ENCODE data around the gene OXTR.

Gene OXTR

DNA sequence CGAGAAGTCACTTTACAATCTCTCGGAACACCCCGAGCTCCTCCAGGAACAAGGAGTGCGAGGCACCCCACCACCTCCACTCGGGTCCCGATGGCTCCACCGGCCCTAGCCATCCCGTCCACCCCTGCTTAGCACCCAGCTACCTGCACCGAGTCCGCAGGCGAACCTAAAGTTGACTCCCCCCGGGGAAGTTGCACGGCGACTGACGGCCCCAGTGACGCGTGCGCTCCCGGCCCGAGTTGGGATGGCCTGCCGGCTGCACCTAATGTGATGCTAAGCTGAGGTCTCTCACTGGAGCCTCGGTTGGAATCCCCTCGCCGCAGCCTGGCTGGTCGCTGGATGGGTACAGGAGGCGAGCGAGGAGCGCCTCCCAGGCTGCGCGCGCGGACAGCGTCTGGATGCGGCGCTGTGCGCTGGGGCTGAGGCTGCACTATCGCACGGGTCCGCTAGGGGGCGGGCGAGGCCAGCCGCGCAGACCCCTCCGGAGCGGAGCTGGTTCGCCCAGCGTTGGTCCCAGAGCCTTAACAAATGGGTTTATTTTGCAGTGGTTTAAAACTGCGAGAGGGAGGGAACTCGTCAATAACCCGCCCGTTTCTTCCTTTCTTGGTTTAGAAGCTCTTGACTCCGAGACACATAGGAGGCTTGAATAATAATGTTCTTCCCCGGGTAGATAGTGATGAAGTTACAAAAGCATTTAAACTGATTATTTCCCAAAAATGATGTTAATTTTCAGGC lies at the start of gene OXTR:
Gene OXTR, minus strand, starts transcription at position 526 of the 735 bp plus-strand sequence. CDS start 1,426 bp downstream, outside the sequence.
- in situ Hi-C loops (cut with MboI; ENCODE audit: low sequenced_read_pairs) = no loop called here

GRCh38 chr3:8817486-8817885 lies 48.1 kb upstream of the OXTR start:
- in situ Hi-C loops (cut with MboI; ENCODE audit: low sequenced_read_pairs) = no loop called here

- in situ Hi-C loops (cut with MboI; ENCODE audit: low sequenced_read_pairs) = no loop called here
Observed at GRCh38 chr3:8816106-8816505, 46.7 kb upstream of the OXTR start.

- in situ Hi-C loops (cut with MboI; ENCODE audit: low sequenced_read_pairs) = no loop called here
Observed at GRCh38 chr3:8813411-8813810, 44.0 kb upstream of the OXTR start.

- in situ Hi-C loops (cut with MboI; ENCODE audit: low sequenced_read_pairs) = no loop called here
Observed at GRCh38 chr3:8810561-8810960, 41.1 kb upstream of the OXTR start.

- in situ Hi-C loops (cut with MboI; ENCODE audit: low sequenced_read_pairs) = no loop called here
Observed at GRCh38 chr3:8805774-8806173, 36.4 kb upstream of the OXTR start.

DNA sequence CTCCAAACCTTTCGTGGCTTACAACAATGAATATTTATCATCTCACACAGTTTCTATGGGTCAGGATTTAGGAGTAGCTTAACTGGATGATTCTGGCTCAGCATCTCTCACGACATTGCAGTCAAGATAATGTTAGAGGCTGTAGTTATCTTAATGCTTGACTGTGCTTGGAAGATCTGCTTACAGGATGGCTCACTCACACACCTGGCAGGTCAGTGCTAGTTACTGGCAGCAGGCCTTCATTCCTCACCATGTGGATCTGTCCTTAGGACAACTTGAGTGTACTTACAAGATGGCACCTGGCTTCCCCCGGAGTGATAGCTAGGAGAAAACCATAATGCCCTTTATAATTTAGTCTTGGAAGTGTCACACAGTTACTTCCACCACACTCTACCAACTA lies 32.8 kb upstream of the OXTR start:
- in situ Hi-C loops (cut with MboI; ENCODE audit: low sequenced_read_pairs) = no loop called here

DNA sequence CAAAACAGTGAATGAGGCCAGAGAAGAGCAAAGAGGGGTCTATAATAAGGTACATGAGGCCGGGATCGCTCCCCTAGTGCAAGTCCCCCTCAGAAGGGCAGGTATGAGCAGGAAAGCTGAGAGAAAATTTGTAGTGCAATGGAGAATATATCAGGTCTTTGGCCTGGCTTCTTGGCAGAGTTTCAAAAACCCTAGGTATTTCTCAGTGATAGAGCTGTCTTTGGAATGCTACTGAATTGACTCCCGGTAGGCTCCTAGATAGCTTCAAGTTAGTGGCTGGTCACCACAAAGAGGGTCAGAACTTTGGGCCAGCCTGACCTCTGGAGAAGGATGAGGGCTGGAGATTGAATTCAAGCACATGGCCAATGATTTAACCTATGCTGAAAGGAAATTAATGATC lies 30.6 kb upstream of the OXTR start:
- in situ Hi-C loops (cut with MboI; ENCODE audit: low sequenced_read_pairs) = no loop called here

DNA sequence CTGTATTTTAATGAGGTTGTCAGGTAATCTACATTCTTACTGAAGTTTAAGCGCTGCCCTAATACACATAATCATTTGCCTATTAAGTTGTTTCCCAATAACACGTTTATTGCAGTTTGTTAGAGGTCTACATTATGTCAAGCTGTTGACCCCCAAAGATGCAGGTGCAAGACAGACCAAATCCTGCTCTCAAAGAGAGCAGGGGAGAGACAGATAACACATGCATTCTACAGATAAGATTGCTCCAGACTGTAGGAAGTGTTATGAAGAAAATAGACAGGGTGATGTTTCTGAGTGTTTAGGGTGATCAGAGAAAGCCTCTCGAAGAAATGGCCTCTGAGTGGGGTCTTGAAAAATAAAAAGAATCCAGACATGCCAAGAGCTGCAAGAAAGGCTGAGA lies 24.8 kb upstream of the OXTR start:
- in situ Hi-C loops (cut with MboI; ENCODE audit: low sequenced_read_pairs) = no loop called here

DNA sequence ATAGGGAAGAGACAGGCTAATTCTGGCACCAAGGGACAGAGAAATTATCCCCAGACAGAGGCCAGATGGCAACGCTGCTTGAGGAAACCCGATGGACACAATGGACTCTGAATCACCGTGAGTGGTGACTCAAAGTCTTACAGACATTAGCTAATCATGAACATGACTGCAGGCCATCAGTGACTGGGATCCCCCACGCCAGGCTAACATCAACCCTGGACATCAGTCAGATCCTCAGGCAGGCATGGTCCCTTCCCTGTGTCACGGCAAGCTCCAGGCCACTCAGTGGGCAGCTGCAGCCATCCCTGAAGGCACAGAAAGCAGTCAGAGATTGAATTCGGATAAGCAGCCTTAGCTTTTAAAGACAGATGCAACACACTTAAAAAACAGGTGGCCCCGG lies 23.8 kb upstream of the OXTR start:
- in situ Hi-C loops (cut with MboI; ENCODE audit: low sequenced_read_pairs) = no loop called here

DNA sequence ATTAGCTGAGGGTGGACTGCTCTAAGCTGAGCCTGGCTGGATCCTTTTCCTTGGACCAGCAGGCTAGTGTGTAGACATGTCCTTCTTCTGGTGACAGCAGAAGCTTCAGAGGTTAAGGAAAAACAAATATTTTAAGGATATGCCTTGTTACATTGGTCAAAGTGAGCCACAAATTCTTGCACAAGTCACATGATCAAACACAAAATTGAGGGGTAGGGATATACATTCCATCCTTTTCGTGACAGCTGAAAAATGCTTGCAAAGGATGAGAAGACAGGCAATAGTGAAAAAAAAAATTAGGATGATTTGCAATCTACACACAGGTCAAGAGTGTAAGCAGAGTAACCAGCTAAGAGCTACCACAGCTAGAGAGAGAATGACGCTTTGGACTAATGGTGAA lies 21.1 kb upstream of the OXTR start:
- in situ Hi-C loops (cut with MboI; ENCODE audit: low sequenced_read_pairs) = no loop called here

DNA sequence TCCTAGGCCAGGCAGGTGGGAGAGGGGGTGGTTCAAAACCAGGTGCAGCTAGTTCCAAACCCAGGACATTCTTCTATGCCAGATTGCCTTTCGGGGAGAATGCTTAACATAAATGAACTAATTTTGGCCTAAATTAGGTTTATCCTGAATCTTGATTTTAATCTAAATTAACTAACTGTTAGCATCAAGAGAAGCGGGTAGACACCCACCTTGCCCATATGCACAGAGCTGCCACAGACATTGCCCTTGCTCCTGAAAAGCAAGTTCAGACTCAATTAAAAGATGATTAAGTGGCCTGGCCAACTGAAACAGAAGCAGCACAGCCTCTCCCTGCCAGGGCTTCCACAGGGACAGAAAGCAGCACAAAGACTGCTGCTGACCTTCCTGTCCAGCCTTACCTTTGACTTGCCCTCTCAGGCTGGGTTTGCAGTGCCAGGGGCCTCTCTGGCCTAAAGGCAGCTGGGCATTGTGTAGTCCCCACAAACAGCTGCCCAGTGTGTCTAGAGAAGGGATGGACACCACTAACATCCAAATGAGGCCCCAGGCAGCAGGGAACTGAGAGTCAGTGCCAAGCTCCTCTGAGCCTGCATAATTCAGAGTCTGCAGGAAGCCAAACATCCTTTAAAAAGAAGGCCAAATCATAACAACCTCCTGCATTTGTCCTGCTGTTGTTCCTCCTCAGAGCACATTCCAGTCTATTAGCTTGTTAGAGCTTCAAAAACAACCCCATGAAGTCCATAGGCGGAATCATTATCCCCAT lies 15.4 kb upstream of the OXTR start:
- in situ Hi-C loops (cut with MboI; ENCODE audit: low sequenced_read_pairs) = no loop called here

DNA sequence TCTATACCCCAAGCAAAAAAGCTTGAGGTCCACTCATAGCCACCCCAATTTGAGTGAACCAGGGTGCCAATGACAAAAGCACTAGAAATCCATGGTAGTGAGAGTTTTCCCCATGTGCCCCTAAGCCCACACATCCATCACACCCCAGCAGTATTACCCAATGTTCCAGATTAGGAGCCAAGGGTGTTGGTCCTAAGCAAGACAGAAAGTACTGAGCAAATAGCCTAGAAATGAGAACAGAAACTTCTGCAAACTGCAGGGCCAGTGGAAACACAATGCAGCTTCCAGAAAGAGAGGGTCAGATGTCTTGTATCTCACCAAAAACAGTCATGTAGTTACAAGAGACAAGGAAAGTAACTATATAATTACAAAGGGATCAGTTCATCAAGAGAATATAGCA lies 10.9 kb upstream of the OXTR start:
- in situ Hi-C loops (cut with MboI; ENCODE audit: low sequenced_read_pairs) = no loop called here

- in situ Hi-C loops (cut with MboI; ENCODE audit: low sequenced_read_pairs) = no loop called here
Observed at GRCh38 chr3:8778475-8778874, 9.1 kb upstream of the OXTR start.

DNA sequence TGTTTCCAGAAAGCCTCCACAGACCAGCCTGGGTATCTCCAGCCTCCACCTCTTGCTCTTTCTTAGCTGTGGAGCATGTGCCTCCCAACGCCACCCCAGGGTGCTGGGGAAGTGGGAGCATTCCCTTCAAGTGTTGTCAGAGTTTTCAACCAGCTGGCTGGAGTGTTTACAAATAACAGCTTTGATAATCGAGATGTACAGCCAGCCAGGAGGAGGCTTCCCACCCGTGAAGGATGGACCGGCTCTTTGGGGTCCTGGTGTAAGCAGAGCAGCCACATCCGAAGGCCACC lies 8.5 kb upstream of the OXTR start:
- in situ Hi-C loops (cut with MboI; ENCODE audit: low sequenced_read_pairs) = no loop called here

DNA sequence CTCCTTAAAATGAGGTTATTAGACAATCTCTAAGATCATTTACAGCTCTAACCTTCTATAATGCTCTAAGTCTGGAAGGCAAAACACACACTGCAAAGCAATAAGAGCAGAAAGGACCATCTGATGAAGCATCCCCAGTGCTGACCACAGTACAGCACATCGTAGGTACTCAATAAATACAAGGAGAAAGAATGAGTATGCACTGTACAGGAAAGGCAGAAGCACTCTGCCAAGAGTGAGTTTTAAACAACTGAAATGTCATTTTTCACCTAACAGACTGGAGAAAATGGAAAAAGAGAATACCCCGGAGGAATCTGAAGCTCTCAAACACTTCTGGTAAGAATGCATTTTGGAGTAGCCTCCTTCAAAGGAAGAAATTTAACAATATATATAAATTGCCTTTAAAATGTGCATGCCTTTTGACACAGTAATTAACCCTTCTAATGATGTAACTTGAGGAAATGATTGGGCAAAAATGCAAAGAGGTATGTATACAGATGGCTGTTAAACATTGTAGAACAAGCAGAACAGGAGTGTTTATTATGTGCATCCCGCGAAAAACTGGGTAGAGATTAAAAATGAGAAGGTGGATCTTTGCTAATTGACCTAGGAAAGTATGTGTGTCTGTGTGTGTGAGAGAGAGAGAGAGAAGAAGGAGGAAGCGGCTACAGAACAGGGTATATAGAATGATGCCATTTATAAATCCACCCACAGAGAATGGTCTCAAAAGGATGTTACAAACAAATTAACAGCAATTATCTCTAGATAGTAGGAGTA lies 8.0 kb upstream of the OXTR start:
- in situ Hi-C loops (cut with MboI; ENCODE audit: low sequenced_read_pairs) = no loop called here

- in situ Hi-C loops (cut with MboI; ENCODE audit: low sequenced_read_pairs) = no loop called here
Observed at GRCh38 chr3:8776406-8776805, 7.0 kb upstream of the OXTR start.

GRCh38 chr3:8775602-8776001 lies 6.2 kb upstream of the OXTR start:
- in situ Hi-C loops (cut with MboI; ENCODE audit: low sequenced_read_pairs) = no loop called here

DNA sequence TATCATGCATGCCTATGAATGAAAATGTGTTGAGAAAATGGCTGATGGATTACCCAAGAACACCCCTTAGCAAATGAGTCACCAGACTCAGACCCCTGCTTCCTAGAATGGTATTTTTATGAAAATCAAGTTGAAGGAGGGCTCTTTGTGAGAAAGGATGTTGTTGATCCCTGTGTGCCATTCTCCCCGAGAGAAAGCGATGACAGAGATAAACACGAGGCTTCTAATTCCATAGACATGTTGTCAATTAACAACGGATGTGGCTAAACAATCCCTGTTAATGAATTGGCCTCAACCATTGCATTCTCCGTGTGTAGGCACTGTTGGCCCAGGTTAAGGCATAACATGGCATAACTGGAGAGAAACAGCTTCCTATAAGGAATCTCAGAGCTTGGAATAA lies 5.8 kb upstream of the OXTR start:
- in situ Hi-C loops (cut with MboI; ENCODE audit: low sequenced_read_pairs) = no loop called here

DNA sequence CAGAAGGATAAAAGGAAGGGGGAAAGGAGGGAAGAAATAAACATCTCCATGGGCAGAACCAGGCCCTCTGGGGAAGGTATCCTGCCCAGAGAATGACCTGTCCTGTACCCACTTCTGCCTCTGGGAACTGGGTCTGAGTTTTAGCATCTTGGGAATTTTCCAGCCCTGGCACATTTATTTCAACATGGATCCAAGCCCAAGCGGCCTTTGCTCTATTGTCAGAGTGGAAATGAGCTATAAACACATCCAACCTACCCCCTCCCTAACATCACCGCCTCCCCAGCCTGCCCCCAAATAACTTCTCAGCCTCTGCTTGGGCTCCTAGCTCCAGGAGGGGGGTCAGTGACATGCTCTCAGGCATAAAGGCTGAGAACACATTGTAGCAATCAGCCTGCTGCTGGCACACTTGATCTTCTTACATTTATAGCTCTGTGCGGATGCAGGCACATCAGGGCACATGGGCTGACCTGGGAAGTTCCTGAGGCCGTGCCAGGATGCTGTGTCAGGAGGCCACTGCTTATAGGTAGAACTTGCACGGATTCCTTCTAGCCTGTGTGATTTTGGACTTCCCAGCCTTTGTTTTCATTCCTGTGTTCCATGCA lies 4.6 kb upstream of the OXTR start:
- in situ Hi-C loops (cut with MboI; ENCODE audit: low sequenced_read_pairs) = no loop called here

DNA sequence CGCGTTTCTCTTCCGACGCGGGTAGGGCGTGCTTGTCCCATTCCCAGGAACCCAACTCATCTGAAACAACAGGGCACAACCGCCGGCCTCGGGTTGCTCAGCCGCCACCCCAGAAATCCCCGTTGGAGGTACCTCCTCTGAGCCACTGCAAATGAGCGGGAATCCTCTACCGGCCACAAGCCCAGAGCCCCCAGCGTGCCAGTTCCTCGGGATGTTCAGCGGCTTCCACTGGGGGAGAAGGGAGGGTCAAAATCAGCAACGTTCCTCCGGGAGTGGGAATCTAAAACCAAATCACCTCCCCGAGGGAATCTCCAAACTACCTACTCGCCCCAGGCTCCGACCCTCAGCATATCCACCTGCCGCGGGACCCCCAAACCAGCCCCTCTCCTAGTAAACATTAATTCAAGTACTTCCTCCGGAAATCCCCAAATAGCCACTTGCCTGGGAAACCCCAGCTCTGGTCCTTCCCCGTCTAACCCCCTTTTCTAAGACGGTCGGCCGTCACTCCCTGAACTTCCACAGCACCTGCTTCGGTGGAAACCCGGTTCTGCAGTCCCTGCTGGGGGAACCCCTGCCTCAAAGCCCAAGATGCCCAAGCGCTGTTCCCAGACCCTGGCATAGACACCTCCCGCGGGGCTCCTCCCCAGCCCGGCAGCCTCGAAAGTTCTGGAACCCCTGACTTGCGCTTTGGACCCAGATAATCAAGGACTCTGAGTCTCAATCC lies 887 bp downstream of the OXTR start:
- in situ Hi-C loops (cut with MboI; ENCODE audit: low sequenced_read_pairs) = no loop called here
